Measurements from ENCODE around the gene HEATR9.

Gene HEATR9

DNA sequence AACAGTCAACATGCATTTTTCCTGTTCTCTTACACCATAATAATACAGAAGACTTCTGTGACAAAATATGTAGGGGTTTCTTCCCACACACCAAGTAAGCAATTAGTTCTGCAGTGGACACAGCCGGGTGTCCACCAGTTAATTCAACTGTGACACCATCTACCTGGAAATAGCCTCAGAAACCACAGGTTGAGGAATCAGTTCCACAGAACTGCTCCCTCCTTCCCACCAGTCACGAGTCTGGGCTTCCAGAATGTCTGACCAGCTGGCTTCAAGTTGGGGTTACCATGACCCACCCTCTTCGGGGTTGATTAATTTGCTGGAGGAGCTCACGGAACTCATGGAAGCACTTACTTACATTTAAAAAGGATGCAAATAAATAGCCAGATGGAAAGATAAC lies 25.1 kb upstream of the HEATR9 start:
- DNase-seq, result no peak

DNA sequence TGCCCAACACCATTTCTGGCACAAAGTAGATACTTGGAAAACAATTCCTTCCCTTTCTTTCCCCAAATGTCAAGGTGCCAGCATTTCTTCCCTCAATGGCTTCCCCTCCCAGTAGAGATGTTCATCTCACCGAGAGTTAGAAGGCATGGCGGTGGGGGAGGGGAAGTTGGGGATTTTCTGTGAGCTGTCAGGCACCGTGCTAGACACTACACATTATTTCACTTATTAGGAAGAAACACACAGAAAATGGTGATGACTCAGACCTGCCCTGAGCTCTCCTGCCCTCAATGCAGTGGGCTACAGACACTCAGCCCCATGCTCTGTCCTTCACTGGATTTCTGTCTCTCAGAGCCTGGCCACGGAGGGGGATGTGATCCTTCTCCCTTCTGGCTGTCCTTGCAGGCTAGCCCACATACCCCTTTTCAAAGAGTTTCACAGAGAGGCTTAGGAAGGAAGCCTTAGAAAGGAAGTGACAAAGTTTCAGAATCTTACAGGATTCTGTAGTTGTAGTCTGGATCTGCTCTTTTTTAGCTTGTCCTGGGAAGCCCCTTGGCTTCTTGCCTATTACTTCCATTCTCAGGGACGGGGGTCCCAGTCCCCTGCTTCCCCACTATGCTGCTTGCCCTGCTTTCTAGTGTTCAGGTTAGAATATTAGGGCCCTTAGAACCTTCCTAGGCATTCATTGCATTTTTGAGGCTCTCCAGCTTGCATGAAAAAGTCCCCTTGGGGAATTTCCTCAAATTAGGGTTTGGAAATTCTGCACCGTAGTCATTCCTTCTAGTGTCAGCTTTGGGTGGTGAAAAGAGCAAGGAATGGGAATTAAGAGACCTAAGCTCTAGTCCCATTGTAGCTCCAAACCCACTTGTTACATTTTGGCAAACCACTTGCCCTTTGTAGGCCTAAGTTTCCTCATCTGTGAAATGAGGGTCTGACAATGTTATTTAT lies 23.7 kb upstream of the HEATR9 start:
- no peak for DNase-seq

DNA sequence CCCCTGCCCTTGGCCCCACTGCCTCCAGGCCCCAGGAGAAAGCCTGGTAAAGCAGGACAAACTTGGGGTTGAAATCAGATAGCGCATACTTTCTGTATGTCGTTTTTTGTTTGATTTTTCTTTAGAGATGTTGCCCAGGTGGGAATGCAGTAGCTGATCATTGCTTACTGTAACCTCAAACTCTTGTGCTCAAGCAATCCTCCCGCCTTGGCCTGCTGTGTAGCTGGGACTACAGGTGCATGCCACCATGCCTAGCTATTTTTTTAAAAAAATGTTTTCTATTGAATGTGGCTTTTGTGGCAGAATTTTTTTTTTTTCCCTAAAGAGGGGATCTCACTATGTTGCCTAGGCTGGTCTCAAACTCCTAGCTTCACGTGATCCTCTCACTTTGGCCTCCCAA lies 22.6 kb upstream of the HEATR9 start:
- DNase-seq, result no peak

DNA sequence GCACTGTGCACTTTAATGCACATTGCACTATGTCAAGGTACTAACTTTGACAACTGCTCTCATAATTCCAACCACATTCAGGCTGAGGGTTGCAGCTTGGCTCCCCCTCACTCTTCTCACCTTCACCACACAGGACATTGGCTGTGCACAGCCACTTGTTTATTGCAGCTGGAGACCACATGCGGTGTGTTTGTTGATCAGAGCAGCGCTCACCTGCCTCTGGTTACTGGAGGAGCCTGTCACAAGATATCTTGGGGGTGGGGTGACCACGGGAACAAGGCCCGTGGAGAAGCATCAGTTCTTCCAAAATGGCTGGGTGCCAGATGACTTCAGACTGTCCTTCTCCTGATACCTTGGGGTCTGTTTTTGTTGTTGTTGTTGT lies 22.1 kb upstream of the HEATR9 start:
- no peak for DNase-seq

DNA sequence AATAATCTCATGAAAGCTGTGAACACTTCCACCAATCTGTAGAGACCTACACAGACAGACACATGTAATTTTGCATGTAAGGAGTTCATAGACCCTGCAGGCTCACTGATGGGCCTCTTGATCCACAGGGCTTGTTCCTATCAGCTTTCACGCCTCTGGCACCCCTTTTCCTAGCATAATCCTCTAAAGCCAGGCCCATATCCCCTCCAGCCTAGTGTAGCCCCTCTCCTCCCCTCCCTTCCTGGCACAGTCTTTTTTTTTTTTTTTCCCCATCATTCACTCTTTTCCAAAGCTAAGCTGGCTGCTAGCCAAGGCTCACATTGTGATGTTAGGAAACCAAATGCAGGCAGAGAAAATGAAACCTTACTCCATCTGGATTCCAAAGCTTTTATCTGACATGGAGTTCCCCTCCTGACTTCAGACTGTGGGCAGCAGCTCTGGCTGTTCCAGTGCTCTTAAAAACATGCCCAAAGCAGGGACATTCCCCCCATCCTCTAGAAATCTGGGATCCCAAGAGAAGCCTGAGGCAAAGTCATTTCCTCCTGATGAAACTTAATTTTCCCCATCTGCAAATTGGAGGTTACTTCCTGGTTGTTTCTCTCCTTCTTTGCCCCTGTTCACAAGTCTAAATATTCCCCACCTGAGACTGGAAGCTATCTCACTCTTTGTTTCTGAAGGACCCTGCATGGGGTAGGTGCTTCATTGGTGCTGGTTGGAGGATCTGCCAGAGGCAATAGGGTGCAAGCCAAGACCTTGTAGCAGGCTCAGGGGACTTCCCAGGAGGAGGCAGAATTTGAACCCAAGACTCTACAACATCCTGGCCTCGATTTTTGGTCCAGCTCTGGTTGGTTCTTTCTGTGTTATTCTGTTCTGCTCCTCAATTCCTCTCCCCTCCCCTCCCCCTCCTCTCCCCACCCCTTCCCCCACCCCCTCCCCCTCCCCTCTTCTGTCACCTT lies 21.4 kb upstream of the HEATR9 start:
- peak; percentile 20 for DNase-seq

DNA sequence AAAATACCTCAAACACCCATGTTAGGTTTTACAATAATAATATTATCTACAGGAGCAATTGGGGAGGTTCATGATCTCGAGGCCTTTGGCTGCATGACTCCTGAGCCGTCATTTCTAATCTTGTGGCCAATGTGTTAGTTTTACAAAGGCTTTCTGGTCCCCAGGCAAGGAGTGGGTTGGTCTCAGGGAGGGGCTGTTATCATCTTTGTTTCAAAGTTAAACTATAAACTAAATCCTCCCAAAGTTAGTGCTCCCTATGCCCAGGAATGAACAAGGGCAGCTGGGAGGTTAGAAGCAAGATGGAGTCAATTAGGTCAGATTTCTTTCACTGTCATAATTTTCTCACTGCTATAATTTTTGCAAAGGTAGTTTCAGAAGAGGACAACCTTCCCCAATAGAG lies 20.6 kb upstream of the HEATR9 start:
- DNase-seq, result no peak

DNA sequence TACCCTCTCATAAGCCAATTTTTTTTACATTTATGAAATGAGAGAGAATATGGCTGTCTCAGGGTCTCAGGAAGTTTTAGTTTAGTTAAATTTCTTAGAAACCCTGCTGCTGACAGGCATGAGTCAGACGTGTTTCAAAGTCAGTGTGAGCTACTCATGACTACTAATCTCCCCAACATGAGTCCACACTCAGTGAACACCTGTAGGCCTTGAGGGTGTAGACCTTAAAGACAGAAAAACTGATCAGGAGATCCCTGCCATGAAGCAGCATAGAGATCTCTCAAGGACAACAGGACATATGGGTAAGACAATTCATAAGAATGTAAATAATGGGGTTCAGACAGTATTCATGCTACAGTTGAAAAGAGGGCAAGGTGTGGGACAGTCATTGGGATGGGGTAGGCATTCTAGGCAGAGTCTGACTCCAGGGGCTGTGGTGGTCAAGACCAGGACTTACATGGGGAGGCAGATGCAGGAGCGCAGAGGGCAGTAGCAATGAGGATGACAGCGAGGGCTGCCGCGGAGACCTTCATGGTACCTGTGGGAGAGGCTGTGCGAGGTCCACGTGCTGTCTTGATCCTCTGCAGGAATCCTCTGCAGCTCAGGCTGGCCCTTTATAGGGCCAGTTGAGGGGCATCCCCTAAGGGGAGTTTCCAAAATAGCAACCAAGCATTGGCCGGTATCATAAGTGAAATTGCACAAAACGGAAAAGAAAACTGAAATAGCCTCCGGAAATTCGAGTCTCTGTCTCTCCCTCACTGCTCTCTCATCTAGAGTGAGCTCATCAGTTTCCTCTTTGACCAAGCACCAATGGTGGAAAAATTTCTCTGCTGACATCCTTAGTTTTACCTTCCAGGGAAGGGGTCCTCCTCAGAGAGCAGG lies 11.3 kb upstream of the HEATR9 start, which contains the start of gene CCL5:
Gene CCL5 (minus strand): TSS at position 588 of the 882 bp plus-strand sequence.
- DNase-seq, result no peak

DNA sequence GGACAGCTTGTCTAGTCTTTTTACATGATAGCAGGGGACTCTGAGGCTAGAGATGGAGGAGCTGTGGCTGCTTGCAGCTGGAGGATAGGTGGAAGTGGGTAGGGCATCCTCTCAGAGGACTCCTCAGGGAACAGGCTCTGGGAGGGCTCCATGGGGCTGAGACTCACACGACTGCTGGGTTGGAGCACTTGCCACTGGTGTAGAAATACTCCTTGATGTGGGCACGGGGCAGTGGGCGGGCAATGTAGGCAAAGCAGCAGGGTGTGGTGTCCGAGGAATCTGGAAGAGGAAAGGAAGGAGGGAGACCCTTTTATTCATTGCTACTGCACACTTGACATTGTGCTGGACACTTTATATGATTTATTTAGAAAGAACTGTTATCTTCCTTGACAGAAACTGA lies 9.7 kb upstream of the HEATR9 start:
- no peak for DNase-seq

DNA sequence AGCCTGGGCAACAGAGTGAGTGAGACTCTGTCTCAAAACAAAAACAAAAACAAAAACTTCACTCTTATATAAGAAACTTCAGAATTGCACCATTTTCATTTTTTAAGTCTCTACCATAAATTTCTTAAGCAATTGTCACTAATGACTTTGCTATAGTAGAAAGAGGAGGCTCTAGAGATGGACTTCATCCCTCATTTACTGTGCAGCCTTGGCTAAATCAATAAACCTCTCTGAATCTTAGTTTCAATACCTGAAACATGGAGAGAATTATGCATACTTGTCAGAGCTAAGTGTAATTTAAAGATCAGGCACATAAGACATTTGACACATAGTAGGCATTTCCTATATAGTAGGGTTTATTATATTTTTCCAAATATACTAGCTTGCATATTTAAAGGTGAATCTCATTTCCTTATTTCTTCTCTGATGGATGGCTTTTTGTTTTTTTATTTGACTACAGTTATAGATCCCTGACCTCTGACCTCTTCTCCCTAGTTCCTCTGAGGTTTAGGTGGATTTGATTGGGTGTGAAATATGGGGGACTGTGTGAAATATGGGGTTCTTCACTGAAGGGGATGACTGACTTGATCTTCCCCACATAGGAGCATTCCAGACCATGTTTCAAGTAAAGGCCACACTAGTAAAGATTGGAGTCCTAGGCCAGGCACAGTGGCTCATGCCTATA lies 8.8 kb upstream of the HEATR9 start:
- no peak for DNase-seq

DNA sequence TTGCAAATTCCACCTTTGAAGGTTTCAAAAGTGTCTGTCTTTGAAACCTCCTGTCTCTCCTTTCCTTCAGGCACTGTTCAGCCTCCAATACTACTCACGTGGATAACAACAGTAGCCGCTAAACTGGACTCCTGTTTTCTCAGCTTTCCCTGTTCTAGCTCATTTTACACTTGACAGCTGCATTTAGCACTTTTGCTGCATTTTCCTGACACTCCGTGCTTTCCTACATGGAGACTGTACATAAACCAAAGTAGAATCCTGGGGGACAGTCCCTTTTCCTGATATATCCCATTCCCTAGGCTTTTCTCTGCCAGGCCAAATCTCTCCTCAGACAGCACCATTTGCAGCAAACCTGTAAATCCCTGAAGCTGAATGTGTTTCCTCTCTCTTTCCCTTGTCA lies 7.8 kb upstream of the HEATR9 start:
- no peak for DNase-seq

DNA sequence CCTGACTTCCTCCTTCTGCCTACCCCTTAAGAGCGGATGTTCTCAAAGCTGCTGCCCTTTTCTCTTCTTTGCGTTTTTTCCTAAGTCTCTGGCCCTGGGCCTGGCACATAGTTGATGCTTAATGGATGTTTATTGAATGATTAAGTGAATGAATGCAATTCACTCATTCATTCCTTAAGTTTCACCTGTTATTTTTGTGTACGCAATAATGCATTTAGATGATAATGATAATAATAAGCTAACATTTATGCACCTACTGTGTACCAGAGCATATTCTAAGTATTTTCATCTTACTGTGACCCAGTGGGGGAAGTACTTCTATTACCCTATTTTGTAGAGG lies 7.1 kb upstream of the HEATR9 start:
- DNase-seq, result no peak

DNA sequence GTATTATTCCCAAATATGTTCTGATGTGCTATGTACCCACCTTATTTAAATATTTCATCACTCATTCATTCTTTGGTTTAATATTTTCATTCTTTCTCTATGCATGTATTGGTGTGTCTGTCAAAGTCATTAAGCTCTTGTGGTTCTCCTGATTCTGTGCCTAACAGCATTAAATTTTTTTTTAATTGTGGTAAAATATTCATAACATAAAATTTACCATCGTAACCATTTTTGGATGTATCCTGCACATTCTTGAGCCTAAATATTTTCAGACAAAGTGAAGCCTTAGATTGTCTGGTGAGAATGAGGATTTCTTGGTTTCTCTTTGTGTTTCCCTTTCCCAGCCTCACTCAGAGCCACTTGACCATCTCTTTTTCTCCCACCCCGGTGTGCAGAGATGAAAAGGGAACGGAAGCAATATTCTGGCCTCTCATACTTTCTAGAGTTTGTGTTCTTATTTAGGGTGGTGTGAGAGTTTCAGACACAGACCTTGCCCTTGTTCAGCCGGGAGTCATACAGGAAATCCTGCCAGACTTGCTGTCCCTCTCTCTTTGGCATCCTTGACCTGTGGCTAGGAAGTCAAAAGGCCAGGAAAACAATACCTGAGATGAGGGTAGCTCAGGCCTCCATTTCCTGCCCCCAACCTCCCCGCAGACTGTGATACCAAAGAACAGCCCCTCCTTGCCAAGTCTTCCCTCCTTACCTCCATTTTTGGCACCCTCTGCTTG lies 6.5 kb upstream of the HEATR9 start:
- DNase-seq, result no peak

DNA sequence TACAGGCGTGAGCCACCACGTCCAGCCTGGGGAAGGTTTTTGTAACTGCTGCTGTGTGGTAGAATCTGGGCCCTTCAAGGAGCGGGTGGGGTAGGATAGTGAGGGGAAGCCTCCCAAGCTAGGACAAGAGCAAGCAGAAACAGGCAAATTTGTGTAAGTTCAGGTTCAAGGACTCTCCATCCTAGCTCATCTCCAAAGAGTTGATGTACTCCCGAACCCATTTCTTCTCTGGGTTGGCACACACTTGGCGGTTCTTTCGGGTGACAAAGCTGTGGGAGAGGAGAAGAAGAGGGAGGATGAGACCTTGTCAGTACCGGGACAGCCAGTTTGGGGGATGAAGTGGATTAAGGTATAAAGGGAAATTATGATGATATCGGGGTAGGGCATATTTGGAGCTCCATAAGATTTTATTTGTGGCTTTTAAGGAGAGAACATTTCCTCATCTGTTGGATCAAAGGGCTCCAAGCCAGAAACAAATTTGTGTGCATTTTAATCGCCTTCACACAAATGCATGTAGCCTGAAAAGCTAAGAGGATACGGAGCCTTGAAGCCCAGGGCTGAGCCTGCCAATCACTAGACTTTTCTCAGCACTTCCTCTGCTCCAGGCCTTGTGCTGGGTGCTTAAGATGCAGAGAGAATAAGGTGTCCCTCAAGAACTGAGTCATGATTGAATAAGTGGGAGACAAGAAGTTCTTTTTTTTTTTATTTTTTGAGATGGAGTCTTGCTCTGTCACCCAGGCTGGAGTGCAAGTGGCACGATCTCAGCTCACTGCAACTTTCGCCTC lies 3.7 kb upstream of the HEATR9 start:
- DNase-seq, result no peak

DNA sequence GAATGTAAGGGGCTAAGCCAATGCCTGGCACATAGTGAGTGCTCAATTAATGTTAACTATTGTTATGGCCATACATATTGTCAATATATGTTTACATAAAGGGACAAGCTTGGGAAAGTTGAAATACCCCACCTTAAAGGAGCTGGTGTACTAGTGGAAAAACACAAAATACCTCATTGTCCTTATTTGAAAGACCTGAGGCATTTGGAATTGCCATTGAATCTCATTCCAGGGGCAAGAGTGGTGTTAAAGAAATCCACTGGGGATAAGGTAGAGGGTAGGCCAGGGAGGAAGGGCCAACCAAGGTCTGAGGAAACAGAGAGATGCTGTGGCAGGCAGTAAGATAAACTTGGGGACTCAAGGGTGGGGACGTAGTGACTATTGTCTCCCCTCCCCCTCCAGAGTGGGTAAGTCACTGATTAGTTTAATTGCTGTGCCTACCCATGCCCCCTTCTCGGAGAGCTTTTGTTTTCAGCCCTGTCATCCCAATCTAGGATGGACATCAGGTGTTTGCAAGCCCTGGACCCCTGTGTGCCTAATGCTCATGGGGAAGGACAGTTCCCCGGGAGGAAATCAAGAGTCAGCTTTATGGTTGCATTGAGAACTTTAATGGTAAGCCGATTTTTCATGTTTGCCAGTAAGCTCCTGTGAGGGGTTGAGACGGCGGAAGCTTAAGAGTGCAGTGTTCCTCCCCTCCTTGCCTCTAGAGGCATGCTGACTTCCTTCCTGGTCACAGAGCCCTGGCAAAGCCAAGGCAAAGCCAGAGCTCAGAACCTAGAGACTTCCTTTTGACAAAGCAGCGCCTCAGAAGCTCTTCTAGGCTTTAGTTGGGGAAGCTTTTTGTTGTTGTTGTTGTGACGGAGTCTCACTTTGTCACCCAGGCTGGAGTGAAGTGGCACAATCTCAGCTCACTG lies 2.5 kb upstream of the HEATR9 start:
- DNase-seq, result no peak

DNA sequence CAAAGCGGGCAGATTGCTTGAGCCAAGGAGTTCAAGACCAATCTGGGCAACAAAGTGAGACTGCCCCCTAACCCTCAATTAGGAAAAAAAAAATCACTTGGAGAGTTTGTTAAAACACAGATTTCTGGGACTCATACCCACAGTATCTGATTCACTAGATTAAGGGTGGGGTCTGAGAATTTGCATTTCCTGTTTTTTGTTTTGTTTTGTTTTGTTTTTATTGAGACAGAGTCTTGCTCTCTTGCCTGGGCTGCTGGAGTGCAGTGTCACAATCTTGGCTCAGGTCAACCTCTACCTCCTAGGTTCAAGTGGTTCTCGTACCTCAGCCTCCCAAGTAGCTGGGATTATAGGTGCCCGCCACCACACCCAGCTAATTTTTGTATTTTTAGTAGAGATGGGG lies 1.1 kb downstream of the HEATR9 start:
- DNase-seq, result no peak

DNA sequence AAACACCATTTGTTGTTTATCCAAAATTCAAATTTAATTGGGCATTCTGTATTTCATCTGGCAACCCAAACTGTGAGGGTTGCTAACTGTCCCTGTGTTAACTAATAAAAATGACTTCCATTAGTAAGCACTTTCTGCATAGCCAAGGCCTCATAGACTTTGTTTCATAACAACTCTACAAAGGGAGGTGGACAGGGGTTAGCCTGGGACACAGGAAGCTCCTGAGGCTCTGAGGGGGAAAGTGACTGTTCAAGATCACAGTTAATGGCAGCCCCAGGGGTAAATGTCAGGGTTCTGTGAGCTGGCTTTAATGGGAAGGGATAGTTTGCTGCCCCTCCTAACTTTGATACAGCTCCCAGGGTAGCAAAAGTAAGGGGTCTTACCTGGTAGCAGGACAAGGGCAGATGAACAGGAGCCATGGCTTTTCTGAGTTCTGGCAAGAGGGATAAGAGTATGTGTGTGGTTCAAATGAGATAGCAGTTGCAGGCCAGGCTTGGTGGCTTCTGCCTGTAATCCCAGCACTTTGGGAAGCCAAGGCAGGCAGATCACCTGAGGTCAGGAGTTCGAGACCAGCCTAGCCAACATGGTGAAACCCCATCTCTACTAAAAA lies 2.2 kb downstream of the HEATR9 start:
- DNase-seq, result no peak

DNA sequence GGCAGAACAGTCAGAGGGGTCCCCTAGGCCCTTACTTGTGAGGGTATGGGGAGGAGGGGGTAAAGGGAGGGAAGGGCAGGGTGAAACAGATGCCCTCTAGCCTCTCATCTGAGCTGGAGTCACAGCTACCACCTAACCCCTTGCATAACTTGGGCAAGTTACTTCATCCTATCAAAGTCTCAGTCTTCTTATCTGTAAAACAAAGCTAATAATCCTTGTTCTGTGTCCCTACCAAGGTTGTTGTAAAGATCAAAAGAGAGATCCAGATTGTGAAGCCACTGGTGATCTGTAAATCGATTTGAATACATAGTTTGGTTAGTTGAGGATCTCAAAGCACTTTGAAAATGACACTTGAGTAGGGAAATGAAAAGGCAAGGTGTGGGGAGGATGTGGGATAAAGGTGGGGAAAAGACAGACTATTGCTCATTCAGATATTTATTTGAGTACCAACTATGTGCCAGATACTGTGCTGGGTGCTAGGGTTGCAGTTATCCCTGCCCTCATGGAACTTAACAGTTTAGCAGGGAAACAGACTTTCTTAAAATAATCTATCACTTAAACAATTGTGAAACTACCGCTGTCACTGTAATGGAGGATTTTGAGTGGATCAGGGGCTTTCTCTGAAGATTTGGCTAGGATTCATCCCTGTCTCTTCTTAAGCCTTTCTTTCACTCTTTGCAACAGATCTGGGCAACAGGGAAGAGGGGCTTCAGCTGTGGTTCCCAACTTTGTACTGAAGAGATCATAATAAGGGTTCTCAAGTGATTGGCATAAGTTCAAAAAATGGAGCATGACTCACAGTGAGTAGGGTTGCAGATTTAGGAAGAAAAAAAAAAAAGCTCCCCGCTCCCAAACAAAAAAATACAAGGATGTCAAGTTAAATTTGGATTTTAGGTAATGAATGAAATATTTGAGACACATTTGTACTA lies 3.0 kb downstream of the HEATR9 start:
- no peak for DNase-seq

DNA sequence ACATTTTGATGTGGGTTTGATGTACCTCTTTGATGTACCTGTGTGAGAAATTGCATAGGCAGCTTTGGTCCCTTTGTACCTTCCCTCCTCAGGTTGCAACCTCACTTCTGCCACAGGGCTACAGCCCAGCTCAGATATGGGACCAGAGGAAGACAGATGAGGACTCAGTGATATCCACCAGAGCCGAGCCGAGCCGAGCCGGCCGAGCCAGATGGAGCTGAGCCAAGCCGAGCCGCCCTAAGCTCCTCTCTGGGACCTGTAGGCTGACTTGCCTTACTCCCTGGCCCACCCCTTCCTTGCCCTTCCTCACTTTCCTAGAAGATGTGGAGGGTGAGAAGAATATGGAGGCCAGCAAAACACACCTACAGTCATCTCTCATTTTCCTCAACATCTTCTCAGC lies 3.8 kb downstream of the HEATR9 start:
- DNase-seq, result no peak
